ENCODE data around the gene CDCA7L.

DNA sequence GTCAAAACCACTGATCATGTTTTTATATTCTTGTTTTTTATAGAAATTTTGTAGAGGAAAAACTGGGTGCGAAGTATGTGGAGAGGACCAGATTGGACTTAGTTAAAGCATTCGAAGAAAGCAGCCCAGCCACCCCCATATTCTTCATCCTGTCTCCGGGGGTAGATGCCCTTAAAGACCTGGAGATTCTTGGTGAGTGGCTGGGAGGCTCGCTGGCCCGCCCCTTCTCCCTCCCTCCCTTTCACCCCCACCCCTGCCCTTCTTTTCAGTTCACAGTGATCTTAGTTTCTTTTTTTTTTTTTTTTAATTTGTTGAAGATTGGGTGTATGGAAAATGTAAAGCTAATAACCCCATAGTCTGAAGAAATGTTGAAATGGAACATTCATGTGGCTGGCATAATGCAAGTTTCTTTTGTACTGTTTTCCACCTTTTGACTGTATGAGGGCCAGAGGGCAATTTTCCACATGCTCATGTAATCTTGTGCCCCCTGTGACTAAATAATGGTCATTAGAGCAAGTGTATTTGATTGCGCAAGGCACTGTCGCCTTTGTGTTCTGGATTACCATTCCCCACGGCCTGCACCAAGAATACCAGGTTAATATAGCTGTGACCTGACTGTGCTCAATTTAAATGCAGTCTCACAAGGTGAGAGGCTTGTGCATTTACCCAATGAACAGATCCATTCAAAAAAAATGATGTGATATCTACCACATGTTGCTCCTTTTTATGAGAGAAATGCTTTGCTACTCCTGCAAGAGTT is 77.7 kb downstream of the CDCA7L start:
- TF ChIP-seq, protein P1, sequence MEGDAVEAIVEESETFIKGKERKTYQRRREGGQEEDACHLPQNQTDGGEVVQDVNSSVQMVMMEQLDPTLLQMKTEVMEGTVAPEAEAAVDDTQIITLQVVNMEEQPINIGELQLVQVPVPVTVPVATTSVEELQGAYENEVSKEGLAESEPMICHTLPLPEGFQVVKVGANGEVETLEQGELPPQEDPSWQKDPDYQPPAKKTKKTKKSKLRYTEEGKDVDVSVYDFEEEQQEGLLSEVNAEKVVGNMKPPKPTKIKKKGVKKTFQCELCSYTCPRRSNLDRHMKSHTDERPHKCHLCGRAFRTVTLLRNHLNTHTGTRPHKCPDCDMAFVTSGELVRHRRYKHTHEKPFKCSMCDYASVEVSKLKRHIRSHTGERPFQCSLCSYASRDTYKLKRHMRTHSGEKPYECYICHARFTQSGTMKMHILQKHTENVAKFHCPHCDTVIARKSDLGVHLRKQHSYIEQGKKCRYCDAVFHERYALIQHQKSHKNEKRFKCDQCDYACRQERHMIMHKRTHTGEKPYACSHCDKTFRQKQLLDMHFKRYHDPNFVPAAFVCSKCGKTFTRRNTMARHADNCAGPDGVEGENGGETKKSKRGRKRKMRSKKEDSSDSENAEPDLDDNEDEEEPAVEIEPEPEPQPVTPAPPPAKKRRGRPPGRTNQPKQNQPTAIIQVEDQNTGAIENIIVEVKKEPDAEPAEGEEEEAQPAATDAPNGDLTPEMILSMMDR (conservative IDR thresholded peaks at IDR 0.05; ENCODE audit: low read length): no peak
- TF ChIP-seq EZH2phosphoT487 (IDR thresholded peaks at IDR 0.05; ENCODE audit: borderline replicate concordance): no peak

Data from Loucy (cell line).